Stimulated activated CD8-positive, alpha-beta memory T cell treated with anti-CD3 and anti-CD28 coated beads, Interleukin-15, amount 100 ng/mL, for 1 hour (primary cell): Measurements from ENCODE around the gene SH2D4B.

Source experiments
- DNase-seq: peaks from one replicate; pipeline ENCODE4 v3.0.0-alpha.2; 2020; ENCODE audit warnings: low read depth

SH2D4B gene

DNA sequence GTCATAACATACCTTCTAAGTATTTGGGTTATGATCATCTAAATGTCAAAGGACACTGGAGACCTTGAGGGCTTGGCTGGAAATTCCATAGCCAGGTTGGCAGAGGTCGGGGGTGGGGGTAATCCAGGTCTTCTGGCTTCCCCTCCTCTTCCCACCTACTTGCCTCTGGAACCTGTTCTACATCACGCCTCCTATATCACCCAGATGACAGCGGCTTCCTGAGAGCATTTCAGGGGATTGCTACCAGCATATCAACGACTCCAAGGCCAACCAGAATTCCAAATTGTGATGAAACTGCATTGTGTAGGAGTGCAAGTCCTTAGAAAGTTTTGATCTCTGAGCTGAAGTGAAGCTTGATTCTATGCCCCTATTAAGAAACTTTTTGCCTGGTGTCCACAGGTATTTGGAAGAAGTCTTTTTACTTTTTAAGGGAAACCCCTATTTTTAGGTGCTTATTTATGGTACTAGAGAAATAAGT, 95.7 kb downstream of the SH2D4B start:
- DNase-seq, result no peak

GRCh38 chr10:80633910-80634309, 96.2 kb downstream of the SH2D4B start:
- DNase-seq, result no peak

GRCh38 chr10:80642661-80643060, 105.0 kb downstream of the SH2D4B start:
- no peak for DNase-seq

DNA sequence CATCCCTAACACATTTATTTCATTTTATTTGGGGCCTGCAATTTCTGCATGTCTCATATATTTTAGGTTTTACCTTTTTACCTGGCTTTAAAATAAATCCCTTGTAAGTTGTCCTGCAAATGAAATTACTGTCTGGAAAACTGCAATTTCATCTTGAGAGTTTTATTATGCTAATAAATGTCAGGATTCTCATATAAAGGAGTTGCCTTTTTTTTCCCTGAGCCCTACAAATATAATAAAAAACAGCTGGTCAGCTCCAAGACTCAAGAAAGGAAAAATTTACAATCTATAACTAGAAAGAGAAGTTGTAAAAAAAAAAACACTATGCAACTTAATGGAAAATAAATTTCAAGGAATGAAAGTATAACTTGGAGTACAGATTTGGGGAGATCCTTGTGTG, 108.7 kb downstream of the SH2D4B start:
- DNase-seq, result no peak

DNA sequence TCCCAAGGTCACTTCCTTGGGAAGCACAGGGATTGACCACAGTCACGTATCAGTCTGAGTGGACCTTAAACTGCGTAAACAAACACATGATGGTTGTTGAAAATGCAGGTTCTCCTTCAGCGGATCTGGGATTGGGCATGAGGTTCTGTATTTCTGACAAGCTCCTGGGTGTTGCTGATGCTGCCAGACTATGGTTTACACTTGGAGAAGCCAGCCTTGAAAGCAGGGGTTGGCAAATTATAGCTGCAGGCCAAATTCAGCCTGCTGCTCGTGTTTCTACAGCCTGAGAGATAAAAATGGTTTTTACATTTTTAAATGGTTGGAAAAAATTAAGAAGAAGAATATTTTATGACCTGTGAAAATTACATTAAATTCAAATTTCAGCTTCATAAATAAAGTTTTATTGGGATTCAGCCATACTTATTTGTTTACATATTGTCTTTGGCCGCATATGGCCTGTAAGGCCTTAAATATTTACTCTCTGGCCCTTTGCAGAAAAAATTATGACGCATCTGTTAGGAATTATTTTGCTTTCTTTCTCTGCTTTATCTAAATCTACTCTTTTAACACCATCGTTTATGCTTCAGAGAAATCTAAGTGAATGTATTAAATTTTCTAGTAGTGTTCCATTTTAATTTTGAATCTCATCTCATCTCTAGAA, 109.6 kb downstream of the SH2D4B start:
- DNase-seq, result no peak

DNA sequence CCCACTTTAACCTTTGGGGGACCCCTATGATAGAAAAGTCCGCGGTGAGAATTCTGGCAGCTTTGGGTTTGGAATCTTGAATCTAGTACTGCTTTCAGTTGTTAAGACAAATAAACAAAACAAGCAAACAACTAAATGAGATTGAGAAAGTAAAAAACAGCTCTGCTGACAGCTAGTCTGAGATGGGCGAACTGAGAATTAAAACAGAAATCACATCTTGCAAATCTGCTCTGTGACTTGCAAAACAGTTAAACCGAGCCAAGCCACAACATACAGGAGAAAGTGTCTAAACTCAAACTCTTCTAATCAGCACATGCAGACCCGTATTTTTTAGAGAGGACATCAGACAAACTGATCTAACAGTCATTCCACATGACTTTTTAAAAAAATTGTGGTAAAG, 110.4 kb downstream of the SH2D4B start:
- DNase-seq, result no peak

- no peak for DNase-seq
These were observed 111.5 kb downstream of the SH2D4B start for GRCh38 chr10:80649183-80649582.

GRCh38 chr10:80655898-80656297, 118.2 kb downstream of the SH2D4B start:
- no peak for DNase-seq

GRCh38 chr10:80658068-80658467, 120.4 kb downstream of the SH2D4B start:
- no peak for DNase-seq

- no peak for DNase-seq
These were observed 121.6 kb downstream of the SH2D4B start for GRCh38 chr10:80659289-80659688.

GRCh38 chr10:80660266-80660665, 122.6 kb downstream of the SH2D4B start:
- DNase-seq, result no peak

DNA sequence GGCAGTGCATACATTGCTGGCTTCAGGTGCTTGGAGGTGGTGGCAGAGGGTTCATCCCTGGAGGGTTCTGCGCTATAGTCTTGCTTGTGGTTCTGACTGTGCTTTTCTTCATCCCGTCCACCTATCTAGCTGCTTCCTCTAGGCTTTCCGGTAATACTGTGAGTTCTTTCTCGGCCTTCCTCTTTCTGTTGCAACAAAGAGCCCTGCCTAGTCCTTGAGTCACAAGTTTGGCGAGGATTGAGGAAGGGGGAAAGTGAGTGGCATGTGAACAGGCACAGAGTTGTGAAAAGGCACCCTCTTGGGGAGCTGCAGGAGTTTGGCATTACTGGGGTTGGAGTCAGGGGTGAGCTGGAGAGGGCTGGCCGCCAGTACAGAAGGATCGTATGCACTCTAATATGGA, 123.0 kb downstream of the SH2D4B start:
- no peak for DNase-seq

- DNase-seq, result no peak
These were observed 123.8 kb downstream of the SH2D4B start for GRCh38 chr10:80661526-80661925.

- peak; percentile 52 for DNase-seq
These were observed 124.9 kb downstream of the SH2D4B start for GRCh38 chr10:80662429-80663261.

DNA sequence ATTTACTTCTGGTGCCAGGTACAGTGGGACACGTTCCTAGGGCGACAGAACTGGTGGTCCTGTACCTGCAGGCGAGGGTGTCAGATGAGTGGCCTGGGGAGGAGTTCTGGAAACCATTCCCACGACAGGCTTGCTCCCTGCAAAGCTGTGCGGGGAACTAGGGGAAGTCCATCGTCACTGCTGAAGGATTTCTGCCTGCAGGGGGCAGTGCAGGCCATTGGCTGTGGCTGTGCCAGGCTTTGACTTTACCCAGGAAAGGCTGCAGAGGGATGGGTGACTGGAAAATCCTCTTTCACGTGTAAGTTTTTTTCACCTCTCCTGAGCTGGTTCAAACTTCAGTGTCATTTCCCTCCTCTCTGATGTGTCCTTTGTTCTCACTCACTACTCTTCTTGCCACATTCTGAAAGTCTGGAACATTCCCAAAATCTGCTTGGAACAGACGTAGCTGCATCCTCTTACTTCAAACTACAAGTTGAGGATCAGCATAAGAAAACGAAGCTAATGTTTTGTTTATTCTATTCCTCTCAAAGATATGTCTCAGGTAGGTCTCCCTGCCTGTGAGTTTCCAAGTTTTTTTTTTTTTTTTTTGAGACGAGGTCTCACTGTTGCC, 126.5 kb downstream of the SH2D4B start:
- peak; percentile 6 for DNase-seq

- DNase-seq, result no peak
These were observed 131.8 kb downstream of the SH2D4B start for GRCh38 chr10:80669485-80669884.

GRCh38 chr10:80670774-80671173, 133.1 kb downstream of the SH2D4B start:
- no peak for DNase-seq

- no peak for DNase-seq
These were observed 134.1 kb downstream of the SH2D4B start for GRCh38 chr10:80671847-80672246.

- no peak for DNase-seq
These were observed 134.9 kb downstream of the SH2D4B start for GRCh38 chr10:80672613-80673012.

DNA sequence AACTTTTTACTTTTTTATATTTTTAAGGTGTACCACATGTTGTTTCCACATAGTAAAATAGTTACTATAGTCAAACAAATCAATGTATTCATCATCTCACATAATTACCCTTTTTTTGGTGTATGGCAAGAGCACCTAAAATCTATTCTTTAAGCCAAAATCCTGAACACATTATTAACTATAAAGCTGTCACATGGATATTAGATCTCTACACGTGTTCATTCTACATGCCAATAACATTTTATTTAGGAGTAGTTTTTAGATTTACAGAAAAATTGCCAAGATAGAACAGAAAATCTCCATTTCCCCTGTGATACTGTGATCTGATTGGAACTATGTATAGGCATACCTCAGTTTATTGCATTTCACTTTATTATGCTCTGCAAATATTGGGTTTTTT, 137.1 kb downstream of the SH2D4B start:
- DNase-seq, result no peak

- DNase-seq, result no peak
These were observed 143.4 kb downstream of the SH2D4B start for GRCh38 chr10:80681142-80681541.

- no peak for DNase-seq
These were observed 146.6 kb downstream of the SH2D4B start for GRCh38 chr10:80684259-80684658.

- DNase-seq, result no peak
These were observed 147.7 kb downstream of the SH2D4B start for GRCh38 chr10:80685355-80685754.
